Lung microvascular endothelial cell (primary cell): ENCODE measurements around the gene CRELD2. TPM values are rescaled to one million over a fixed set of nuclear protein-coding genes. Genes with fewer than 3 reads are reported as not detected.

ENCODE experiments used
- DNase-seq, 2 donors: peaks; one replicate each; pipeline versions ENCODE4 v3.0.0 to v3.0.0-alpha.2; 2010; ENCODE audit warnings: low read depth in 2 of 2
- total RNA-seq: library from RNA; depleted of rRNA; stranded (reverse); fragments of >200 nt; gene quantifications from 2 replicates; pipeline ENCODE4 v1.2.1, GENCODE V29; 2014

Gene CRELD2
- total RNA-seq, result 40.3 and 45.2 TPM in 2 replicates

GRCh38 chr22:49917974-49918910 lies at the start of gene CRELD2, which contains the start of gene ALG12:
CRELD2 (plus strand) TSS chr22:49918634; CDS start chr22:49918770, 136 bp downstream.
ALG12 (minus strand) TSS chr22:49918438; CDS start chr22:49913765, 4,673 bp downstream.
- peak; percentile 98 to 99 for DNase-seq

DNA sequence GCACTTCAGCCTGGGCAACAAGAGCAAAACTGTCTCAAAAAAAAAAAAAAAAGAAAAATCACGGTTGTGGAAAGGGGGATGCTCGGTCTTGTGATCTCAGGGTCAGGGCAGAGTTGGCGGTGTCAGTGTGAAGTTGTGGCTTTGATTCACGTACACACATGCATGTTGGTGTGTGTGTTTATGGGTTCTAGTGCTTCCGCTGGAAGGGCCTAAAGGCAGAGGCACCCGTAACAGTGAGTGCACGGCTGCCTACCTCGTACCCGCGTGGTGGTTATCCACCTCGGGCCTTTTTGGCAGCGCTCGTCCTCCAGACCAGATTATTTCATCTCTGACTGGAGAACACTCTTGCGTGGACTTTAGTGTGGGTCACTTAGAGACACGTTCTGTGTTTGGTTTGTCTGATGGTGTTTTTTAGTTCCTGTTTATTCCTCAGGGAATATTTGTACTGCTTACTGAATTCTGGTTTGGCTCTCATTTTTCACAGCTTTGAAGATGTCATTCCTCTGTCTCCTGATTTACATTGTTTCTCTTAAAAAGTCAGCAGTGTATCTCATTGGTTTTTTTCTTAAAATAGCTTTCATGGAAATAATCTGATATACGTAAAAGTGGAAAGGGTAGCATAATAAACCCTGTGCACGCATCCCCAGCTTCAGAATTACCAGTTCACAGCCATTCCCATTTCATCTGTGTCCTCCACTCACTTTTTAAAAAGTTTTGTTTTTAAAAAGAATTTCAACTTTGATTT lies 49.2 kb upstream of the CRELD2 start:
- DNase-seq, result no peak

- no peak for DNase-seq
Observed at GRCh38 chr22:49869845-49870712, 48.4 kb upstream of the CRELD2 start.

DNA sequence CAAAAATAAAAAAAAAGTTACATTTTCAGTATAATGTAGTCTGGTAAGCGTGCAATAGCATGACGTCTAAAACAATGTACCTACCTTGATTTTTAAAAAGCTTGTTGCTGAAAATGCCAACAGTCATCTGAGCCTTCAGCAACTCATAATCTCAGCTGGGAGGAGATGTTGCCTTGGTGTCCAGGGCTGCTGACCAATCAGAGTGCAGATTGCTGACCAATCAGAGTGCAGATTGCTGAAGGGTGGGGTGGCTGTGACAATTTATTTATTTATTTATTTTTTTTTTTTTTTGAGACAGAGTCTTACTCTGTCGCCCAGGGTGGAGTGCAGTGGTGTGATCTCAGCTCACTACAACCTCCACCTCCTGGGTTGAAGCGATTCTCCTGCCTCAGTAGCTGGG lies 47.0 kb upstream of the CRELD2 start:
- DNase-seq, result no peak

DNA sequence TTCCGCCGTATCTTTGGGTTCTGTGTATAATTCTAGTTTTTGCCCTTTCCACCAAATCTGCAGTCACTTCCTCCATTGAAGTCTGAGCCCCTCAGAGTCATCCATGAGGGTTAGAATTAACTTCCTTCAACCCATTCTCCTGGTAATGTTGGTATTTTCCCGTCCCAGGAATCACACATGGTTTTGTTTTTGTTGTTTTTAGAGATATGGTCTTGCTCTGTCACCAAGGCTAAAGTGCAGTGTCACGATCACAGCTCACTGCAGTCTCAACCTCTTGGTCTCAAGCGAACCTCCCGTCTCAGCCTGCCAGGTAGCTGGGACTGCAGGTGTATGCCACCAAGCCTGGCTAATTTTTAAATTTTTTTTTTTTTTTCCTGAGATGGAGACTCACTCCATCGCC lies 46.1 kb upstream of the CRELD2 start:
- DNase-seq, result no peak

DNA sequence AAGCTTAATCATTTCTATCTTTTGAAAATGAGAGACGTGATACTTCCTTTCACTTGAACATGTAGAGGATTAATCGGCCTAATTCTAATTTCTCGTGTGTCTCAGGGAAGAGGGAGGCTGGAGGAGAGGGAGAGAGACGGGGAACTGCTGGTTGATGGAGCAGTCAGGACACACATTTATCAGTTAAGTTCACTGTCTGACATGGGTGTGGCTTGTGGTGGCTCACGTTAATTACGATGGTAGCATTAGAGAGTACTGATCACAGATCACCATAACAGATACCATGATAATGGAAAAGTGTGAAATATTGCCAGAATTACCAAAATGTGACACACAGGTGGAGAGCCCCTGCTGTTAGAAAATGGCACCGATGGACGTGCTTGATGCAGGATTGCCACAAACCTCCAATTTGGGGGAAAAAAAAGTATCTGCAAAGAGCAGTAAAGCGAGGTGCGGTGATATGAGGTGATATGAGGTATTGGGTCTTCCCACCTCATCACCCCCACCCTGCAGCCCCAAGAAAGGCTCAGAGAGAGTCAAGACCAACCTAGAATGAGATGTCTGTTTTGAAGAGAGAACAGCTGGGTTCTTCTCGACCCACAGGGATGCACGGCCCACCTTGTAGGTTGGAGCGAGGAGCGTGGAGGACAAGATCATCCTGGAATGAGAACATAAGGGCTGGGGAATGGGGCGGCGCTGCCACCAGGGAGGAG lies 45.0 kb upstream of the CRELD2 start:
- DNase-seq, result no peak

DNA sequence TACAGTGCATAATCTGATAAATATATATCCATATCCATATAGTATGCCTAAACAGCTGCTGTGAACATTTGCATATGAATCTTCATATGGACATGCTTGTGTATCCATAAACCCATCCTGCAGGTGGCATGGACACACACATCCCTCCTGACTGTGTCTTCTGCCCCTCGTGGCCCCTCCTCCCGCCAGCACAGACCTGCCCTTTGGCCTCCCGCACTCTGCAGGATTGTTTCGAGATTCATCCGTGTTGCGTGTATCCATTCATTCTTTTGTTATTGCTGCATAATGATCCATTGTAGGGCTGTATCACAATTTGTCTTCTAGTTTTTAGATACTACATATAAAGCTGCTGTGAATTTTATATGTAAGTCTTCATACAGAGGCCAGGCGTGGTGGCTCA lies 40.8 kb upstream of the CRELD2 start:
- no peak for DNase-seq

GRCh38 chr22:49878206-49878605 lies 40.2 kb upstream of the CRELD2 start:
- DNase-seq, result no peak

- DNase-seq, result peak in 1 of 2 donors; percentile 12
Observed at GRCh38 chr22:49879871-49880270, 38.6 kb upstream of the CRELD2 start.

DNA sequence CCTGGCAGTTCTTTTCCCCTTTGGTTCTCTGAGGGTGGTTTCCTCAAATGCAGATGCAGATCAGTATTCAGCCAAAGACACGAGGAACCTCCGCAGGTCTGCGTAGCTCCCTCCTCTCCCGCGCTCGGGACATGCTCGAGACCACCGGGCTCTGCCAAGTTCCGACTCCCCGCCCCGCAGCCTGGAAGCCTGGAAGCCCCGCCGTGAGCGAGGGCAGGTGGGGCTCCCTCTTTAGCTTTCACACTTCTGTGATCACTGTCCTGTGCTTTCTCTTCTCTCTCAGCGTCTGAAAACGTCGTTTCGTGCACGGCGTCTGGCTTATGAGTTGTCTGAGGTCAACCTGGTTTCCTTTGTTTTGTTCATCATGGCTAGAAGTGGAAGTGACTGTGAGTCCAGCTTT lies 38.2 kb upstream of the CRELD2 start:
- peak; percentile 80 to 87 for DNase-seq

GRCh38 chr22:49881856-49882255 lies 36.6 kb upstream of the CRELD2 start:
- no peak for DNase-seq

DNA sequence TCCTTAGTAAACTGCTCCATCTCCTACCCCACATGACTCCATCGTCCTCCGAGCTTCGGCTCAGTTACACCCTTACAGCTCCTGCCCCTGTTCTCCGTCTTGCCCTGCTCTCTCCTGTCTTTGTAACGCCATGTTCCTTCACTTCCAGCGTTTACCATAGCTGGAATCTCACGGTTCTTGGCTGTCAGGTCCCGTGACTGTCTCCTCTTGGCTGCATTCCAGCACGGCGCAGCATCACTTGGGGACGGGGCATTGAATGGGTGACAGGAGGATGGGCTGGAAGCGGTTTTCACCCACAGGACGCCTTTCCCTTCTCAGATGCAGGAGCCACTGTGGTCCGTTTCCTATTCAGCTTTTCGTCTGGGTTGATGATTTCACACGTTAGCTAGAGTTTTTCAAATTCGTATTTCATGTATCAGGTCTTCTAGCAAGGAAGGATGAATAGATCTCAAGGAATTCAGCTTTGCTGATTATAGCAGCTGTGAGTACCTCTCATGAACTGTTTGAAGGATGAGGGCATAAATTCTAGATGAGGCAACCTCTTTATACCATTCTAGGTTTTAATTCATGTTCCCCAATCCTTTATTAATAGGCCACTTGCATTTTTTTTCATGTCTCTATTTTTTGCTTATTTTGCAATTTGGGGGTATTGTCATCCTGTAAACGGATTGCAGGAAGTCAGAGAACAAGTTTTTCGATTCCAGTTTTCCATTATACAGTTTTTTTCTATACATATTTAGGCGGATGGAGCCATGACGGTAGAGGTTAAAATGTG lies 35.7 kb upstream of the CRELD2 start:
- peak in 1 of 2 donors; percentile 15 for DNase-seq

DNA sequence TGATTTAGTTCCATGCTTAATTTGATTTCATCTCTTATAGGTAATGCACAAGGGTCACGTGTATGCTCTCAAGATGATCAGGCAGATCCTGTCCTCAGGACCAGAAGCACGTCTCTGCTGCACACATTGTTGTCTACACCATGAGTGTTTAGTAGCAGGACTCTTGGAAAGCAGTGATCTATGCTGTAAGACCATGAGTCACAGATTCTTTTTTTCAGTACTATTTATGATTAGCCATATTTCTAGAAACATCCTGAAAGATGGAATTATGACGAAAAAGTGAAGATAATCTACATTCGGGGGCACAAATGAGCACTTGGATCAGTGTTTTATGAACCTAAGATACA lies 35.2 kb upstream of the CRELD2 start:
- peak in 1 of 2 donors; percentile 31 for DNase-seq

DNA sequence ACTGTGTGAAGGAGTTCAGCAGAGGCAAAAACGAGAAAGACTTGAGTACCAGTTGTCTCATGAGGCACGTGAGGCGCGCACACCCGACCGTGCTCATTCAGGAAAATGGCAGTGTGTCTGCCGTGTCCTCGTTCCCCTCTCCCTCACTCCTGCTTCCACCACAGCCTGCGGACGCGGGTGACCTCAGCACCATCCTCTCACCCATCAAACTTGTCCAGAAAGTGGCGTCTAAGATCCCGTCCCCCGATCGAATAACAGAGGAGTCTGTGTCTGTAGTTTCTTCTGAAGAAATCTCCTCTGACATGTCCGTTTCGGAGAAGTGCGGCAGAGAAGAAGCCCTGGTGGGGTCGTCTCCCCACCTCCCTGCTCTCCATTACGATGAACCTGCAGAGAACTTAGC lies 34.4 kb upstream of the CRELD2 start:
- DNase-seq, result no peak

GRCh38 chr22:49884503-49885260 lies 33.8 kb upstream of the CRELD2 start:
- no peak for DNase-seq

- DNase-seq, result no peak
Observed at GRCh38 chr22:49885281-49885680, 33.2 kb upstream of the CRELD2 start.

- DNase-seq, result no peak
Observed at GRCh38 chr22:49885881-49886280, 32.6 kb upstream of the CRELD2 start.

DNA sequence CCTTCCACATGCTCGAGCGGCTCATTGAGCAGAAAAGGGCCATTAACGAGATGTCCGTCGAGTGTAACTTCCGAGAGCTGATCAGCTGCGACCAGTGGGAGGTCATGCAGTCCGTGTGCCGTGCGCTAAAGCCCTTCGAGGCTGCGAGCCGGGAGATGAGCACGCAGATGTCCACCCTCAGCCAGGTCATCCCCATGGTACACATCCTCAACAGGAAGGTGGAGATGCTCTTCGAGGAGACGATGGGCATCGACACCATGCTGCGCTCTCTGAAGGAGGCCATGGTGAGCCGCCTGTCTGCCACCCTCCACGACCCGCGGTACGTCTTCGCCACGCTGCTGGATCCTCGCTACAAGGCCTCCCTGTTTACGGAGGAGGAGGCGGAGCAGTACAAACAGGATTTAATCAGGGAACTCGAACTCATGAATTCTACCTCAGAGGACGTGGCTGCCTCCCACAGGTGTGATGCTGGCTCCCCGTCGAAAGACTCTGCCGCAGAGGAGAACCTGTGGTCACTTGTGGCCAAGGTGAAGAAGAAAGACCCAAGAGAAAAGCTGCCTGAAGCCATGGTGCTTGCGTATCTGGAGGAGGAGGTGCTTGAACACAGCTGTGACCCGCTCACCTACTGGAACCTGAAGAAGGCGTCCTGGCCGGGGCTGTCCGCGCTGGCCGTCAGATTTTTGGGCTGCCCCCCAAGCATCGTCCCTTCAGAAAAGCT lies 31.9 kb upstream of the CRELD2 start:
- DNase-seq, result no peak

DNA sequence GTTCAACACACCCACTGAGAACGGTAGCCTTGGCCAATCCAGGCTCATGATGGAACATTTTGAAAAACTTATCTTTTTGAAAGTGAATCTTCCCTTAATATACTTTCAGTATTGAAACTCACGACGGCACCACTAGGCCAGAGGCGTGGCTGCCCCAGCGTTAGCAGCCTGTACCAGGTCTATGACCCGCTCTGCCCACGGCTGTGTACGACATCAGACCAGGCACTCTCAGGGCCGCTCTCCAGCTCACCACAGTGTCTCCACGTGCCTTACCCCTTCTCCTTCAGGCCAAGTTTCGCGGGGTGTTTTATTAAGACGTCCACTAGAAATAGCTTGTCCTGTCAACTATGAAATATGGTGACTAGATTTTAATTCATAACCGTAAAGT lies 31.4 kb upstream of the CRELD2 start:
- DNase-seq, result no peak
